ENCODE data around the gene NDOR1.

DNA sequence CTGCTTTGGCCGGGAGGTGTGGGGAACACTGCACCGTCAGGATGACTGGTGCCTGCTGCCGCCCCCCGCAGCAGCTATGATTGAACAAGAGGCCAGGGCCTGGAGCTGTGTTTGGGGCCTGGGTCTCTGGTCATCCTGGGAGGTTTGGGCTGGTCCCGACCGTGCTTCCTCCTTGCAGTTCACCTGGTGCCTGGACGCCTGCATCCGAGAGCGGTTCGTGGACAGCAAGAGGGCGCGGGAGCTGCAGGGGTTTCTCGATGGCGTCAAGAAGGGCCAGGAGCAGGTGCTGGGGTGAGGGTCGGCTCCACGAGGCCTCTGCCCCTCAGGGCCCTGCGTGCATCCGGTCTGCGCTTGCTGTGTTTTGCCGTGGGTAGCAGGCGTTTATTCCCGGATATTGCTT, 58.6 kb downstream of the NDOR1 start:
- TF ChIP-seq, protein P1, sequence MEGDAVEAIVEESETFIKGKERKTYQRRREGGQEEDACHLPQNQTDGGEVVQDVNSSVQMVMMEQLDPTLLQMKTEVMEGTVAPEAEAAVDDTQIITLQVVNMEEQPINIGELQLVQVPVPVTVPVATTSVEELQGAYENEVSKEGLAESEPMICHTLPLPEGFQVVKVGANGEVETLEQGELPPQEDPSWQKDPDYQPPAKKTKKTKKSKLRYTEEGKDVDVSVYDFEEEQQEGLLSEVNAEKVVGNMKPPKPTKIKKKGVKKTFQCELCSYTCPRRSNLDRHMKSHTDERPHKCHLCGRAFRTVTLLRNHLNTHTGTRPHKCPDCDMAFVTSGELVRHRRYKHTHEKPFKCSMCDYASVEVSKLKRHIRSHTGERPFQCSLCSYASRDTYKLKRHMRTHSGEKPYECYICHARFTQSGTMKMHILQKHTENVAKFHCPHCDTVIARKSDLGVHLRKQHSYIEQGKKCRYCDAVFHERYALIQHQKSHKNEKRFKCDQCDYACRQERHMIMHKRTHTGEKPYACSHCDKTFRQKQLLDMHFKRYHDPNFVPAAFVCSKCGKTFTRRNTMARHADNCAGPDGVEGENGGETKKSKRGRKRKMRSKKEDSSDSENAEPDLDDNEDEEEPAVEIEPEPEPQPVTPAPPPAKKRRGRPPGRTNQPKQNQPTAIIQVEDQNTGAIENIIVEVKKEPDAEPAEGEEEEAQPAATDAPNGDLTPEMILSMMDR (IDR thresholded peaks at IDR 0.05; ENCODE audit: low read length) = no peak
- TF ChIP-seq EZH2 (IDR thresholded peaks at IDR 0.05; ENCODE audit: borderline replicate concordance, low read length) = no peak

Measured in OCI-LY1 (cell line).